GM12801 (cell line): ENCODE measurements around the gene HUS1.

Experiments used
- CTCF ChIP-seq: IDR thresholded peaks from one replicate; pipeline ENCODE4 v1.5.1; 2011; ENCODE audit warnings: control low read depth; ENCODE audit not compliant: insufficient read length; ENCODE audit errors: extremely low read depth

Gene HUS1

DNA sequence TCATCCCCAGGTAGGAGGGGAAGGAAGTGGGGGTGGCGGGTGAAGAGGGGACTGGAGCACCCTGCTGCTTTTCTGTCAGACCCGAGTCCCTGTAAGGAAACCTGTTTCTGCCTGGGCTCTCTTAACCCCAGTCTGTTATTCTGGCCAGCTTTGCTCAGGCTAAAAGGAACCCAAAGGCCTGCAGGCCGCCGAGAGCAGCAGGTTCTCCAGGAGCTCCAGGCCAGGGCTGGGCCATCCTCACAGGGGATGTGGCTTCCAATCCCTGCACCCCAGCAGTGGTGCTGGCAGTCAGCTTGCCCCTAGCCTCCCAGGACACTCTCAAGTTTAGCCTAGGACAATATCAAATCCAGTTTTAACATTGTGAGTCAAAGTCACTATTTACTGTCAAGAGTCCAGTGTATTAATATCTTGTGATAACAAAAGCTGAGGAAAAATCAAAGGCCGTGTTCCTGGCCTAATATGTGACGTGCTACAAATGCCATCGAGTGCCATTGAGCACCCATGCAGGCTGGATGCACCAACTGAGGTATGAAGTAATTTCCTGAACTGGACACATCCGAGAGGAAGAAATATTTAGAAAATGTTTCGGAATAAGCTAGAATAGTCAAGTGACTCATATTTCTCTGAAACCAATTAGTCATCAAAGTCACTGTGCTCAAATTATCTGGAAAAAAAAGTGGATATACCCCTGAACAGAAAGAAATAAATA is 38.1 kb downstream of the HUS1 start:
- no peak for TF ChIP-seq CTCF

DNA sequence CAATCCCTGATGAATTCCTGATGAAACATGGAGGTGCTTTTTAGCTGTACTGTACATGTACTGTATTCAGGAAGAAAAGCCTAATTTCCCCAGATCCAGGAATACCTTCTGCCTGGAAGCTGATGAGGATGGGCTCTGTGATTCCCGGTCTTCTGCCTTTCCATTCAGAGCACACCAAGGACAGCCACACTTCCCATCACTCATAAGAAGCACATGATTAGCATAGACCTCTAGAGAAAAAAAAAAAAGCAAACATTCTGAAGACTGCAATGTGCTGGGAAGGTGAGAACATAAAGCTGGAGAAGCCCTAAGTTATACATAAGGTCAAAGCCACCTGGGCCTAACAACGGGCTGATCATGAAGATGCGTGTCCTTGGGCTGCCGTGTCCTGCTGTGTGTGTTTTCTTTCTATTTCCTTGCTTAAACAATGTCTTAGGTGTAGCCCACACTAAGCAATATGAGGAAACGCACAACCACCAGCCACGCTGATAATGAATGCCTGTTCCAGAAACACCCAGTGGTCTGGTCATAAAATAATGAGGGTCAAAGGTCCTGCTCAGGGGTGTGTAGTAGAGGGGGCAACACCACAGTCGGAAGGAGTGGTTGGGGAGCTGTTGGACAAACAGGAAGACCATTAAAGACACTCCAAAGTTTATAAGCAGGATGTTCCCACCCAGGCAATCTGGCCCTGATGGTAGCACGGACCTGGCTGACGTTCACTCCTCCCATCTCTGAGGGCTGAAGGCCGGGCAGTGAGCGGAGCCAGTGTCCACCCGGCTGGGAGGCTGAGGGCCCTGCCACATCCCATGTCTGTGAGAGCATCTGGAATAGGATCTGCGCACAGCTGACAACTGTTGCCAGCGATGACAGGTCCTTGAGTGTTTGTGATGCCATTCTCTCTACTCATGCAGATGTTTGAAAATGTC is 39.1 kb downstream of the HUS1 start:
- TF ChIP-seq CTCF, result no peak

DNA sequence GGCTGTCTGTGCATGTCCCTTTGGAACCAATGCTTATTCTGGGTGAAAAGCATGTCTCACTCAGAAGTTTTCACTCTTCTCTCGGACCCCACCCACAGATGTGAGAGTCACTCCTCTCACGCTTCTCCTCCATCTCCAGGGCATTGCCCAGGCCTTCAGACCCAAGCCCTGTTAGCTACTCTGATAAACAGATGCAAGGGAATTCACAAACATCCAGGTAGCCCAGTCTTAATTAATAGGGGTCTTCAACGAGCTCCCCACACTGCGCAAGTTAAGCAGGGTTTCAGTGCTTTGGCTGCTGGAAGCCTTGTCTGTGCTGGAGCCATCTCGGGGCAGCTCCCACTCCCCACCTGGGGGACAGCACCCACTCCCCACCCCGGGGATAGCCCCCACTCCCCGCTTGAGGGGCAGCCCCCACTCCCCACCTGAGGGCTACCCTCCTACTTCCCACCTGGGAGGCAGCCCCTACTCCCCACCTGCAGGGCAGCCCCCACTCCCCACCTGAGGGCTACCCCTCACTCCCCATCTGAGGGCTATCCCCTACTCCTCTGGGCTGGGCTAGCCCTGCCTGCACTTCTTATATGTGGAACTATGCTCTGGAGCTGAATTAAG is 39.9 kb downstream of the HUS1 start:
- no peak for TF ChIP-seq CTCF

GRCh38 chr7:47938574-47939165 is 40.7 kb downstream of the HUS1 start:
- TF ChIP-seq CTCF, result no peak

DNA sequence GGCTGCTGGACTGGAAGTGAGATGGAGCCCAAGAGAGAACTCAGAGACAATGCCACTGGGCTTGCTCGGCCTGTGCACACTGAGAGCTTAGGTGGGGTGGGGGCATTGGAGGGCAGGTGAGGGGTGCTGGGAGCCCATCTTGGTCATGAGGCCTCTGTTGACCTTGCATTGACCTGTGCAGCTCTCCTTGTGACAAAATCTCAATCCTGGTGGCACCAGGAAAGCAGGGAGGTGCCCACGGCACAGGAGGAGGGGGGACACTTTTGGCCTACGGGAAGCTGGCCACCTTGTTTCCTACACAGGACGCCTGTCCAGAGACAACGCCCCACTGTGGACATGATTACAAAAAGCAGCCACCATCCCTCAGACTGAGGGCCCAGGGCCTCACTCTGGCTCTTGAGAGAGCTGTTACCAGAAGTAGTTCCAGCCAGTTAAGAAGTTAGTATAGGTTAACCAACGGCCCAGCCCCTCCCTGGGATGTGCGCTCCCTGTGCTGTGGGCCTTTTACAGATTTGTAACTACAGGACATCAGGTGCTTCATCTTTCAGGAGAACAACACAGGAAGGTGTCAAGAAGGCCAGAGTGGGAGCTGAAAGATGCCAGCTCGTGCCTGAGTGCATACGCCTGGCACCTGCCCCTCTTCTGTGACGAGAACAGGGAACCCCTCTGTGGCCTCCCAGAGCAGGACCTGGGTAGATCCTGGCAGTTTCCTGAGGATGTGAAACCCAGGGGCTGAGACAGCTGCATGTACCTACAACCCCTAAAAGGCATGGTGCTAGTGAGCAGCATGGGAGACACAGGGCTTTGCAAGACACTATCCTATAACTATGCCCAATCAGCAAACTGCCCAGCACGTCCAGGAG is 41.5 kb downstream of the HUS1 start:
- TF ChIP-seq CTCF, result no peak

- TF ChIP-seq CTCF, result no peak
These were observed 42.2 kb downstream of the HUS1 start for GRCh38 chr7:47937065-47937687.
